Measurements from ENCODE around the gene HEXIM2. TPM values are rescaled to one million over a fixed set of nuclear protein-coding genes. Genes with fewer than 3 reads are reported as not detected.

Gene HEXIM2, protein sequence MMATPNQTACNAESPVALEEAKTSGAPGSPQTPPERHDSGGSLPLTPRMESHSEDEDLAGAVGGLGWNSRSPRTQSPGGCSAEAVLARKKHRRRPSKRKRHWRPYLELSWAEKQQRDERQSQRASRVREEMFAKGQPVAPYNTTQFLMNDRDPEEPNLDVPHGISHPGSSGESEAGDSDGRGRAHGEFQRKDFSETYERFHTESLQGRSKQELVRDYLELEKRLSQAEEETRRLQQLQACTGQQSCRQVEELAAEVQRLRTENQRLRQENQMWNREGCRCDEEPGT
- 9.7 and 10.9 TPM in 2 replicates for total RNA-seq

DNA sequence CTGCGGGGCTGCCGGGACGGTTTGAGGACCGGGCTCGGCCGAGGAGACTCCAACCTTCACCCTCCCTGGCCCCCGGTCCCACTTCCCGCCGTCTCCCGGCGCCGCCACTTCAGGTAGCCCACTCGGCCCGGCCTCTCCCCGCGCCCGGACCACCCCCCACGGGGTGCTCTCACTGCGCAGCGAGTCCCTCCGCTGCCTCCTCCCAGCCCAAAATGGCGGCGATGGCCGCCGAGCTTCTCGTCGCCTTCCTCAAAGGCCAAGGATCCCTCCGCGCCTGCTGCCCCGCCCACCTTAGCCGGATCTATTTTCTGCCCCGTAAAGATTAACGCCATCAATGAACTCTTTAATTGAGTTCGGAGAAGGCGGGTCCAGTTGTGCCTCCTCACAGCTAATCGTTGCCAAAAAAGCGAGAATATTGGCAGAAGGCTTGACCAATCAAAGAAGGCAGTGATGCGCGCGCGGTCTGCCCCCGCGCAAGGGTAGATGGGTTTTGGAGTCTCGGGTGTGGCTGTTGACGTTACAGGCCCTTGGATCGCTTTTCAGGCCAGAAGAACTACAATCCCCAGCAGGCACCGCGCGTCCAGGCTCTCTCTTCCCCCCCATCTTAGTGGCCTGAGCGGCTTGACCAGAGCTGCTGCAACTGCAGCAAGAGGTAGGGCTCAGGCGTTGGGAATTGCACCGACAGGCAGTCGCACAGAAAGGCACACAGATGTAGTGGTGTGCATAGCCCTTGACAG, at the start of gene HEXIM2:
TSS of gene HEXIM2 (plus strand) at position 588 of the 737 bp plus-strand sequence. CDS start 919 bp downstream, outside the sequence.

GRCh38 chr17:45132320-45132571, 29.4 kb upstream of the HEXIM2 start, which contains the start of gene PLCD3:
PLCD3 (minus strand) TSS chr17:45132515; CDS start chr17:45132410, 105 bp downstream.

DNA sequence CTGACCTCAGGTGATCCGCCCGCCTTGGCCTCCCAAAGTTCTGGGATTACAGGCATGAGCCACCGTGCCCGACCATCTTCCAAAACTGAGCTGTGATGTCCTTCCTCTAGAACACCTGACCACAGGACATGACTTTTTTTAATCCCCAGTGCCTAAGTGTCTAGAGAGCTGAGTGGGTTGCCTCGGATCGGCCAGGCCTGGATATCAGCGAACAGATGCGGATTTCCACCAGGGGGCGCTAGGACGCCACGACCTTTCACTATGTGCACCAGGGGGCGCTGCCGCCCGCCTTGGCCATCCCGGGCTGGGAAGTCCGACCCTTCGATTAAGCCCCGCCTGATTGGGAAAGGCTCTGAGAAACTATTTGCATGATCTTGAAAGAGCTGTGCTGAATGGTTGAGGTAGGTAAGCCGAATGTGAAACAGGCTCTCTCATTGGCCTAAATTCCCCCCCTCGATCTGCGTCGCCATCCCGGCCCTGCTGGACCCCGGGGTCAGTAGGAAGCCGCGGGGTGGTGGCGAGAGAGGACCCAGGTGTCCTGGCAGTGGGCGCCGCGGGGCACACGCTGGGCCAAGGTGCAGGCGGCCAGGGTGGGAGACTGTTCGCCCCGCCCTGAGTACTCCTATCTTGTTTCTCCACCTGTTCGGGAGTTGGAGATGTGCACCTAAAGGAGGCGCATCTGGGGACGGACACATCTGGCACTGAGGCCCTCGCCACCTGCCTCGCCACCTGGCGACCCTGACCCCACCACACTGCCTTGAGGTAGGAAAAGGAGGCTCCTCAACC, 26.3 kb upstream of the HEXIM2 start, which contains the start of gene ACBD4:
TSS of gene ACBD4 (plus strand) at position 496 of the 786 bp plus-strand sequence. CDS start 458 bp downstream, outside the sequence.

GRCh38 chr17:45148183-45149036, 13.3 kb upstream of the HEXIM2 start, which contains the start of gene HEXIM1:
HEXIM1 (plus strand) TSS chr17:45148475; CDS start chr17:45149191, 716 bp downstream.

Other genes starting within 250 kb of the HEXIM2 start
- 0.67 and 1.5 TPM in 2 replicates for gene GFAP, start 246.4 kb upstream of the HEXIM2 start, total RNA-seq
- gene KIF18B, start 214.1 kb upstream of the HEXIM2 start, total RNA-seq: 25.2 and 25.4 TPM in 2 replicates
- 1.0 and 1.6 TPM in 2 replicates for gene C1QL1, start 193.6 kb upstream of the HEXIM2 start, total RNA-seq
- gene DCAKD, start 110.2 kb upstream of the HEXIM2 start, total RNA-seq: 70.5 and 77.2 TPM in 2 replicates
- gene NMT1, start 100.6 kb upstream of the HEXIM2 start, total RNA-seq: 57.2 and 66.6 TPM in 2 replicates
- 17.1 and 26.1 TPM in 2 replicates for gene PLCD3, start 29.4 kb upstream of the HEXIM2 start, total RNA-seq
- 5.9 and 7.1 TPM in 2 replicates for gene ACBD4, start 26.2 kb upstream of the HEXIM2 start, total RNA-seq
- 10.4 and 11.9 TPM in 2 replicates for gene HEXIM1, start 13.4 kb upstream of the HEXIM2 start, total RNA-seq
- 2.7 and 4.0 TPM in 2 replicates for gene FMNL1, start 60.0 kb downstream of the HEXIM2 start, total RNA-seq
- not detected in 2 replicates for gene SPATA32, start 100.2 kb downstream of the HEXIM2 start, total RNA-seq
- 4.3 and 4.4 TPM in 2 replicates for gene MAP3K14, start 155.1 kb downstream of the HEXIM2 start, total RNA-seq